ENCODE results near the gene ASH1L. TPM values are rescaled to one million over a fixed set of nuclear protein-coding genes. Genes with fewer than 3 reads are reported as not detected.

ASH1L gene
- total RNA-seq, 1 experiment from 2014 or later: 71.8 TPM

DNA sequence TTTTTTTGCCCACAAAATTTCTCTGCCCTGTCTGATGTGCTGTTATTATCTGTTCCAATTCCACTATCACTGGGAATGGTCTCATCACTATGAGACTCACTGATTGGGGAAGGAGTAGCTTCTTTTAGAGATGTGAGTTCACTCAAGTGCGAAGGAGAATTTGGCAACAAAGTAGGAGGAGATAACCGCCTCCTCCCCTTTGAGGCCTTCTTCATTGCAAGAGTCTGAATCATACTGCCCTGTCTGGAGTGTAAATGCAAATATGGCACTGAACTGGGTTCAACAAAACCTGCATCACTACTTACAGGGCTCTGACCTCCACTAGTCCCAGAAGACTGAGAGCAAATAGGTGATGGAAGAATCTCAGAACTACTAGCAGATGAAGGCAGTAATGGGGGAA is 83.4 kb downstream of the ASH1L start:
- CTCF ChIA-PET: no interaction called here
- no peak overlapping the region for H3K4me3 Mint-ChIP-seq (ENCODE audit: low read depth, unreplicated experiment)
- intact Hi-C loops (cut with micrococcal nuclease; ENCODE audit: unreplicated experiment): no loop called here
- peaks cover 9% of the 10 kb centered on the region for H3K4me1 Mint-ChIP-seq (ENCODE audit: low read depth, unreplicated experiment)
- DNase-seq: no peak
- no peak for TF ChIP-seq CTCF (IDR thresholded peaks at IDR 0.05; ENCODE audit: unreplicated experiment)
- peaks cover 2% of the 10 kb centered on the region for H3K9me3 Mint-ChIP-seq (ENCODE audit: low read depth, unreplicated experiment)
- BruUV-seq (replicated peaks): no TSS peak
- no peaks in the 10 kb centered on the region for H3K27me3 Mint-ChIP-seq (ENCODE audit: unreplicated experiment)
- no peak overlapping the region for H3K27ac Mint-ChIP-seq (ENCODE audit: unreplicated experiment)
- peaks cover 27% of the 10 kb centered on the region for H3K36me3 Mint-ChIP-seq (ENCODE audit: insufficient read depth, unreplicated experiment)

DNA sequence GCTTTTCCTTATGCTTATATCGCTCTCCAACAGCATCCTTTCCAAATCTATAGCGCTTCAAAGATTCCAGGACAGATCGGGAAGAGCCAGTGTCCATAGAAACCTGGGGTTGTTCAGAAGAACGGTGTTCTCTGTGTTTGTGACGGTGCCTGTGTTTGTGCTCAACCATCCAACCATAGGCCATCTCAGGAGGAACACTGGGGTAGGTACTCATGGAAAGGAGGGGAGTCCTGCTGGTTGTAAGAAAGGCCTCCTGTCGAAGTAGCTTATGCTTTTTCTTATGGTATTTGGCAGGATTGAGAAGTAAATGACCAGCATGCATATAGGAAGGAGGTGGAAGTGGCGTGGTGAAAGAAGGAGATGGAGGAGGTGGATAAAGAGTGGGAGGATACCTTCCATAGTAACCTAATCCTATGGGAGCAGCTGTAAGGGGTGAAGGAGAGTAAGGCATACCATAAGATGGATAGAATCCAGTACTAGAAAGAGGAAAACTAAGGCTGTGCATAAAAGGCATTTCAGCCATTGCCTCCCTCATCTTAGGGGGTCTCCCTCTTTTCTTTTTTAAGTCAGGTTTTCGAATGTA is 84.2 kb downstream of the ASH1L start:
- H3K4me1 Mint-ChIP-seq (ENCODE audit: low read depth, unreplicated experiment): peaks cover 9% of the 10 kb centered on the region
- no peak overlapping the region for H3K4me3 Mint-ChIP-seq (ENCODE audit: low read depth, unreplicated experiment)
- TSS peak; percentile 6 for BruUV-seq (replicated peaks)
- H3K9me3 Mint-ChIP-seq (ENCODE audit: low read depth, unreplicated experiment): peaks cover 2% of the 10 kb centered on the region
- H3K36me3 Mint-ChIP-seq (ENCODE audit: insufficient read depth, unreplicated experiment): peaks cover 27% of the 10 kb centered on the region
- TF ChIP-seq CTCF (IDR thresholded peaks at IDR 0.05; ENCODE audit: unreplicated experiment): no peak
- no peaks in the 10 kb centered on the region for H3K27me3 Mint-ChIP-seq (ENCODE audit: unreplicated experiment)
- CTCF ChIA-PET: no interaction called here
- H3K27ac Mint-ChIP-seq (ENCODE audit: unreplicated experiment): no peak overlapping the region
- intact Hi-C loops (cut with micrococcal nuclease; ENCODE audit: unreplicated experiment): no loop called here
- no peak for DNase-seq

DNA sequence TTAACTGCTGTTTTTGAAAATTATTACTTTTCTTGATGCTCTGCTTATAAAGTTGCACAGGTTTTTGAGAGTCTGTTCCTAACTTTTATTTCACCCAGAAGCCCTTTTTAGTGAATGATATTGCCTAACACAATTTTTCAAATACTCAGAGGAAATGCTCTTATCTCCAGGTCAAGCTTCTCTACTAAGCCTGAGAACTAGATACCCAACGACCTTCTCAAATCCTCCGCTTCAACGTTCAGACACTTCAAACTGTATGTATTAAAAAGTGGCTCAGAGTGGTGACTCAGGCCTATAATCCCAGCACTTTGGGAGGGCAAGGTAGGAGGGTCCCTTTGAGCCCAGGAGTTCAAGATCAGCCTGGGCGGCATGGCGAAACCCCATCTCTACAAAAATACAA is 88.5 kb downstream of the ASH1L start:
- DNase-seq: no peak
- peaks cover 6% of the 10 kb centered on the region for H3K36me3 Mint-ChIP-seq (ENCODE audit: insufficient read depth, unreplicated experiment)
- no peak overlapping the region for H3K27ac Mint-ChIP-seq (ENCODE audit: unreplicated experiment)
- H3K27me3 Mint-ChIP-seq (ENCODE audit: unreplicated experiment): no peaks in the 10 kb centered on the region
- BruUV-seq (replicated peaks): no TSS peak
- CTCF ChIA-PET: no interaction called here
- peaks cover 9% of the 10 kb centered on the region for H3K4me1 Mint-ChIP-seq (ENCODE audit: low read depth, unreplicated experiment)
- no peak for TF ChIP-seq CTCF (IDR thresholded peaks at IDR 0.05; ENCODE audit: unreplicated experiment)
- no peak overlapping the region for H3K4me3 Mint-ChIP-seq (ENCODE audit: low read depth, unreplicated experiment)
- intact Hi-C loops (cut with micrococcal nuclease; ENCODE audit: unreplicated experiment): no loop called here
- H3K9me3 Mint-ChIP-seq (ENCODE audit: low read depth, unreplicated experiment): peaks cover 5% of the 10 kb centered on the region

DNA sequence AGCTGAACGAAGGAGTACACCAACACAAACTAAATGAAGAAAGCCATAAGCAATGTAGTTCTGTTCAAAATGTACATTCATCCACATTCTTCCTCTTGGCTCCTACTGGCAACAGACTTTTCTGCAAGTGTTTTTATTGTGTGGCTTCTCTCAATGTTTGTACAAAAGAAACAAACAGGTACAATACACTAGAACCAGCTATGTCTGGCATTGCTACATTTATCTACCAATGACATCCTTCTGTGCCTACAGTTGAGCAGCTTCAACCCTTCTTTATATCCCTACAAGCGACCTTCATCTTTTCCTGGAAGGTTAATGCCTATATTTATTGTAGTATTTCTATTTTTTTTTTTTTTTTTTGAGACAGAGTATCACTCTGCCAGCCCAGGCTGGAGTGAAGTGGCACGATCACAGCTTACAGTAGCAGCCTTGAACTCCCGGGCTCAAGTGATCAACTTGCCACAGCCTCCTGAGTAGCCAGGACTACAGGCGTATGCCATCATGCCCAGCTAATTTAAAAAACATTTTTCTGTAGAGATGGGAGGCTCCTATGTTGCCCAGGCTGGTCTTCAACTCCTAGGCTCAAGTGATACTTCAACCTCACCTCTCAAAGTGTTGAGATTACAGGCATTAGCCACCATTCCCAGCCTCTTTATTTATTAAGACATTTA is 89.3 kb downstream of the ASH1L start:
- no peak for DNase-seq
- CTCF ChIA-PET: no interaction called here
- Mint-ChIP-seq H3K4me3 (ENCODE audit: low read depth, unreplicated experiment) (no peak overlapping the region), H3K27me3 (ENCODE audit: unreplicated experiment) (no peaks in the 10 kb centered on the region), H3K36me3 (ENCODE audit: insufficient read depth, unreplicated experiment) (peaks cover 5% of the 10 kb centered on the region), H3K9me3 (ENCODE audit: low read depth, unreplicated experiment) (peaks cover 5% of the 10 kb centered on the region), H3K4me1 (ENCODE audit: low read depth, unreplicated experiment) (peaks cover 9% of the 10 kb centered on the region), H3K27ac (ENCODE audit: unreplicated experiment) (no peak overlapping the region)
- BruUV-seq (replicated peaks): no TSS peak
- TF ChIP-seq CTCF (IDR thresholded peaks at IDR 0.05; ENCODE audit: unreplicated experiment): no peak
- intact Hi-C loops (cut with micrococcal nuclease; ENCODE audit: unreplicated experiment): no loop called here
